ENCODE results near the gene PITX2.

DNA sequence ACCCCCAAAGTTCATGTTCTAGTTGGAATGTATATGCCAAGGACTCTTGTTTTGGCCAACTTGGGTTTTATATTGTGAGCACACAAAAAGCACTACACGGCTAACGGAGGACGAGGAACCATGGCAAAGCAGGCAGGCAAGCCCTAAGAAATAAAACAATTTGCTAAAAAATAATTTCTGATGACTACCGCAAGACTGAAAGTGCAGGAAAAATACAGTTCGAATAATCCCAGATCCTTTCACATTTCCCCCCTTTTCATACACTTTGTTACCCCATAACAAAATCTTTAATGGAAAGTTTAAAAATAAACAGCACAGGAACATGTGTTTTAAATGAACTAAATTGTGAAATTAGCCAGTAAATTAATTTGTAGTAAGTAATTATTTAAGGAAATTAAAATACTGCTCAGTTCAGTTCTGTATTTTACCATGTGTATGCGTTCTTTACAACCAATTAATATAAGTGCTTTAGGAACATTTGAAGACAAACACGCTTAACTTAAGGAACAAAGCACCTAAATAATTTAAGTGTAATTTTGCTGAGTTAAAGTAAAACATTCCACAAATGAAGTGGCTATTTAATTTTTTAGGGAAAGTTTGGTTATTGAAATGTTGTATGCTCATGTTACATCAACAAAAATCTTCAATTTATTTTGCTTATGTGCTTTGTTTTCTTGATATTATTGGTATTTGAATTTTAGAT lies 12.4 kb upstream of the PITX2 start:
- TF ChIP-seq CTCF (IDR thresholded peaks at IDR 0.05; ENCODE audit: borderline replicate concordance, extremely low read depth, low read length, poor library complexity, severe bottlenecking) (no peak), EZH2 (IDR thresholded peaks at IDR 0.05; ENCODE audit: borderline replicate concordance, low read depth, low read length, severe bottlenecking) (no peak)

Data from DND-41 (cell line).